NCI-H2171 treated with DMSO at 0.1 percent for 48 hours (cell line): ENCODE data around the gene NT5C2.
"Not testable (repeated sequence)": the region's sequence is repeated elsewhere in the genome, so short reads cannot be mapped to it uniquely, and the experiment has no call there.

ENCODE experiments used
- DNase-seq: peaks from one replicate; lab custom pipeline; 2025; lab: John Stamatoyannopoulos, UW

NT5C2 gene

DNA sequence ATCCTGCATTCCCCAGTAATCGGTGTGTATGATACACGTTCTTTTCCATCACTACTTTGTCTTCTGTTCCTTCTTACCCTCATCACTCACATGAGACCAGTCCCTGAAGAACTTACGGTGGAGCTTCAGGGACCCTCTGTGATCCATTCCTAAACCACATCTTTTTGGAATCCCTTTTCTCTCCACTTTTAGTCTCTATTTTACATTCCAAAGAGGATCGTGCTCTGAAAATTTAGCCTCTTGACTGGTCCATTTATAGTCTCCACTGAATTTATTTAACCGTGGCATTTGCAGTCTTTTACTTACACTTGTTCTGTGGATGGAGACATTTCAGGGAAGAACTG is 109.1 kb downstream of the NT5C2 start:
- DNase-seq, result no peak

- DNase-seq, result no peak
Measured at GRCh38 chr10:103083266-103083976, 109.7 kb downstream of the NT5C2 start.

DNA sequence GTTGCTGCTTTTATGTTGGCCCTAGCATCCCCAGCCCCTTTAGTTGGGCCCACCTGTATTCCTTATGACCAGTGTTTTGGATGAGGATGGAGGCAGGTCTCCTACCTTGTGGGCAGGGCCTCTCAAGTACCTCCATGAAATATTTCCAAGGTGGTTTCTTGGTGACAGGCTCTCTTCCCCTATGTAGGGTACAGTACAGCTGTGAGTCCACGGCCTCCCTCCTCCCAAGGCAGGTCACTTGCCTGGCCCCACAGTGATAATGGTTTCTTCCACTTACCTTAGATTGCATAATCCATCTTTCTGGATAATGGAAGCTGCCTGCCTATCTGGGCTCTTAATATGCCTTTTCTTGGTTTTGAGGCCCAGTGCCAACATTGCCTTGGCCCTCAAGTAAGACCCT is 110.4 kb downstream of the NT5C2 start:
- DNase-seq, result no peak

- no peak for DNase-seq
Measured at GRCh38 chr10:103080891-103081581, 112.0 kb downstream of the NT5C2 start.

GRCh38 chr10:103079946-103080345 is 113.1 kb downstream of the NT5C2 start:
- no peak for DNase-seq

DNA sequence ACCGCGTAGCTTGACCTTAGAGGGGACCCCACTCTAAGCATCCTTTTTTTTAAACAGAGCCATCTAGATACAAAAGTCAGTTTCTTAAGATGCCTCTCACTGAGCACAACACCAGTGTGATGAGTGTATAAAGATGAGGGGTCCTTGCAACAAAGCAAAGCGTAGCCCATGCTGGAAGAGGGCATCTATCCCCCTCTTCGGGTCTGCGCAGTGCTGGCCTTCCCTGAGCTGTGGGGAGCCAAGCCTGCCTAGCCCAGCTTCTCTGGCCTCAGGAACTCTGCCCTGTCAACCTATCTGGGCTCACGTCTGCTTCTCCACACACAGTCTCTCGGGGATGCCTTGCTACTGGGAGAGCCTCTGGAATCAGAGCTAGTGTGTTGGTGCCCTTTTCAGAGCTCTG is 114.0 kb downstream of the NT5C2 start:
- no peak for DNase-seq

DNA sequence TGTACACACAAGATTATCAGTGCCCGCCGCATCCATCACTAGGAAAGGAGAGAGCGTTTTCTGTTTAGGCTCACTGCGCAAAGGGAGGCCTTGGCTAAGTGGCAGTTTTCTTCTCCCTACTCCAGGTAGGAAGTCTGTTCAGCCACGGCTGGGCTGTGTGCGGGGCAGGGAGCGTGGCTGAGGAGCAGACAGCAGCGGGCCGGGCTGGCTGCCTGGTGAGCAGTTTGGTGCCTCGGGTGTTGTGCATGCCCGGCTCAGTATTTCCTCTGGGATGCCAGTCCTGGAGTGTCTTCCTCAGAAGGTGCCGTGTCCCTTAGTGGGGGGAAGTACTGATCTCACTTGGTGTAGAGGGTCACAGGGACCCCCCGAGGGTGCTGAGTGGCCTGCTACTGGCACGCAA is 114.4 kb downstream of the NT5C2 start:
- no peak for DNase-seq

GRCh38 chr10:103078309-103078615 is 114.8 kb downstream of the NT5C2 start:
- no peak for DNase-seq

GRCh38 chr10:103077491-103078308 is 115.4 kb downstream of the NT5C2 start:
- DNase-seq, result no peak

- no peak for DNase-seq
Measured at GRCh38 chr10:103077020-103077419, 116.1 kb downstream of the NT5C2 start.

- DNase-seq, result no peak
Measured at GRCh38 chr10:103072891-103073290, 120.2 kb downstream of the NT5C2 start.

DNA sequence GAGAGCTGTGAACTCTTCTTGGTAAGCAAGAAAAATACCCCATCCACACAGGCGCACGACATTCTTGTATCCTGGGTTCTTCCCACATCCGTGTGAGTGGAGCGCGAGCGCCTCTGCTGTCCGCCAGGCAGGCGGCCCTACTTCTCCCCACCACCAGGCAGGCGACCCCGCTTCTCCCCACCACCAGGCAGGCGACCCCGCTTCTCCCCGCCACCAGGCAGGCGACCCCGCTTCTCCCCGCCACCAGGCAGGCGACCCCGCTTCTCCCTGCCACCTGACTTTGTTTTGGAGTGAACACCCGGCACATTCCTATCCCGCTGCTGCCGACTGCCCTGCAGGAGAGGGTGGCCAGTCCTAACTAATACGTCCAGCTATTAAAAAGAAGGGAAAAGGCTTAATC is 120.8 kb downstream of the NT5C2 start:
- DNase-seq, result no peak

- peak; percentile 57 for DNase-seq
Measured at GRCh38 chr10:103069453-103070331, 123.4 kb downstream of the NT5C2 start.

- no peak for DNase-seq
Measured at GRCh38 chr10:103067956-103068355, 125.1 kb downstream of the NT5C2 start.

GRCh38 chr10:103067484-103067883 is 125.6 kb downstream of the NT5C2 start:
- no peak for DNase-seq

DNA sequence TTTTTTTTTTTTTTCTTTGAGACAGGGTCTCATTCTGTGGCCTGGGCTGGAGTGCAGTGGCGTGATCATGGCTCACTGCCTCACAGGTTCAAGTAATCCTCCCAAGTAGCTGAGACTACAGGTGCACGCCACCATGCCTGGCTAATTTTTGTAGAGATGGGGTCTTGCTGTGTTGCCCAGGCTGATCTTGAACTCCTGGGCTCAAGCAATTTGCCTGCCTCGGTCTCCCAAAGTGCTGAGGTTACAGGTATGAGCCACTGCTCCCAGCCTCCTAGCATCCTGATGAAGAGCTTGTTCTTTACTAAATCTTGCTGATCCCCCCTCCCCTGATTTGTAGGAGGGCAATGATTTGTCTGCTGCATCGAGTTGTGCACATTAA is 126.0 kb downstream of the NT5C2 start:
- DNase-seq, result not testable (repeated sequence)

GRCh38 chr10:103066141-103067098 is 126.7 kb downstream of the NT5C2 start:
- no peak for DNase-seq

DNA sequence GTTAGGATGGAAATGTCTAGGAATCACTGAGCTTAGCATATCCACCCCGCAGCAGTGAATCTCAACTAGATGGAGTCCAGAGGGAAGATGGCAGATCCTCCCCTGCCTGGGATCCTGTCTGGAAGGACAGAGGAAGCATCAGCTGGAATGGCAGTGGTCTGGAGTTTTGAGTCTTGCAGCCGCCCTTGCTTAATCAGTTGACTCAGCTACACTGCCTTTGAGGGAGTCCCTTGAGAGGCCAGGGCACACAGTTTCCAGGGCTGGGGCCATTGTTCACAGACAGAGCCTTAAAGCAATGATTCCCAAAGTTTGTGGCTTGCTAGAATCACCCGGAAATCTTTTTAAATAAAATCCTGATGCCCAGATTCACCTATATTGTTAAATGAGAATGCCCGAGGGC is 128.1 kb downstream of the NT5C2 start:
- DNase-seq, result no peak

- DNase-seq, result peak; percentile 16
Measured at GRCh38 chr10:103062854-103063590, 130.1 kb downstream of the NT5C2 start.

DNA sequence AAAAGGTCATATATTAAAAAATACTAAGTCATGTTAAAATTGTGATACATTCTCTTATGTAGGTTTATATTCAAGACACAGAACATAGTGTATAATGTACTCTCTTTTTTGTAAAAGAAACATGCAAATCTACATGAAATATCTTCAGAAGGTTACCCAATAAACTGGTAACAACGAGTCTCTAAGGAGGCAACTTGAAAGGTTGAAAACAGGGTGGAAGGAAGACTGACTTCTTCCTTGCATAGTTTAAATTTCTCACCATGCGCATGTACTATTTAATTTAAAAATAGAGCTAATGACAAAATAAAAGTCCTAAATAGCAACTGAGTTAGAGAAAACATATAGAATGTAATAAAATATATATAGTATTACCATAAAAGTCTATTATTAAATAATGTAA is 132.5 kb downstream of the NT5C2 start:
- no peak for DNase-seq
